Suprapubic skin (tissue), 4 donors: Measurements from ENCODE around the gene CSMD2.

Experiments used
- CTCF ChIP-seq, 2 donors: fragments of 200-600 bp in 1 of 2; fragments of 450-650 bp in 1 of 2; sonication (generic) in 1 of 2; IDR thresholded peaks; one replicate each; pipeline ENCODE4 v1.5.1; 2016 to 2019; ENCODE audit warnings: antibody characterized with exemption in 2 of 2, mild to moderate bottlenecking in 1 of 2, moderate library complexity in 1 of 2
- EP300 ChIP-seq: sonication (generic); formaldehyde crosslinking; IDR thresholded peaks from one replicate; pipeline ENCODE4 v1.6.1; 2017; ENCODE audit warnings: antibody characterized with exemption
- POLR2A ChIP-seq, 2 donors: fragments of 450-650 bp; IDR thresholded peaks; one replicate each; pipeline ENCODE4 v1.6.1; 2017; ENCODE audit warnings: antibody characterized with exemption in 2 of 2, mild to moderate bottlenecking in 2 of 2, moderate library complexity in 2 of 2
- POLR2AphosphoS5 ChIP-seq, 3 donors: sonication (generic); formaldehyde crosslinking; IDR thresholded peaks; one replicate each; pipeline ENCODE4 v1.6.1; 2017; ENCODE audit warnings: antibody characterized with exemption in 3 of 3

GRCh38 chr1:33895976-33896375, 269.1 kb downstream of the CSMD2 start:
- TF ChIP-seq EP300 (no peak), CTCF (IDR thresholded peaks at IDR 0.05) (no peak), POLR2A (IDR thresholded peaks at IDR 0.05) (no peak), POLR2AphosphoS5 (IDR thresholded peaks at IDR 0.05) (no peak)
